ENCODE data around the gene REEP3. TPM values are rescaled to one million over a fixed set of nuclear protein-coding genes. Genes with fewer than 3 reads are reported as not detected.

REEP3 gene
- total RNA-seq, 4 donors from 2014 or later: 22.8 to 36.7 (median 32.1) TPM

- Histone ChIP-seq H3K36me3 (no peaks in the 10 kb centered on the region), H3K27ac (no peak overlapping the region), H3K4me1 (peaks cover 4 to 16% of the 10 kb centered on the region in 2 donors), H3K27me3 (no peaks in the 10 kb centered on the region), H3K4me3 (no peak overlapping the region), H3K9me3 (no peaks in the 10 kb centered on the region)
- no peak for ATAC-seq
- no peak for DNase-seq
- in situ Hi-C loops (cut with MboI; ENCODE audit: low sequenced_read_pairs in 4 of 4): no loop called here
- intact Hi-C loops (cut with DNase I; ENCODE audit: low total_unique reads): no loop called here
- TF ChIP-seq POLR2A (IDR thresholded peaks at IDR 0.05) (no peak), CTCF (IDR thresholded peaks at IDR 0.05 in 4 of 5, conservative IDR thresholded peaks at IDR 0.05 in 1 of 5) (no peak)
Measured at GRCh38 chr10:63553031-63553430, 31.8 kb downstream of the REEP3 start.

GRCh38 chr10:63553473-63553872, 32.3 kb downstream of the REEP3 start:
- no peaks in the 10 kb centered on the region for H3K27me3 ChIP-seq
- H3K36me3 ChIP-seq: no peaks in the 10 kb centered on the region
- intact Hi-C loops (cut with DNase I; ENCODE audit: low total_unique reads): no loop called here
- no peaks in the 10 kb centered on the region for H3K9me3 ChIP-seq
- H3K27ac ChIP-seq: no peak overlapping the region
- H3K4me3 ChIP-seq: no peak overlapping the region
- DNase-seq (no peak), ATAC-seq (no peak)
- TF ChIP-seq CTCF (IDR thresholded peaks at IDR 0.05 in 4 of 5, conservative IDR thresholded peaks at IDR 0.05 in 1 of 5): no peak
- no peak for TF ChIP-seq POLR2A (IDR thresholded peaks at IDR 0.05)
- in situ Hi-C loops (cut with MboI; ENCODE audit: low sequenced_read_pairs in 4 of 4): no loop called here
- peaks cover 0 to 13% of the 10 kb centered on the region in 2 donors for H3K4me1 ChIP-seq

GRCh38 chr10:63554657-63555056, 33.5 kb downstream of the REEP3 start:
- ATAC-seq: no peak
- no peak for DNase-seq
- H3K9me3 ChIP-seq: no peaks in the 10 kb centered on the region
- no peak for TF ChIP-seq POLR2A (IDR thresholded peaks at IDR 0.05)
- TF ChIP-seq CTCF (IDR thresholded peaks at IDR 0.05 in 4 of 5, conservative IDR thresholded peaks at IDR 0.05 in 1 of 5): no peak
- H3K4me3 ChIP-seq: no peak overlapping the region
- in situ Hi-C loops (cut with MboI; ENCODE audit: low sequenced_read_pairs in 4 of 4): no loop called here
- H3K27ac ChIP-seq: no peak overlapping the region
- H3K4me1 ChIP-seq: peaks cover 0 to 8% of the 10 kb centered on the region in 2 donors
- intact Hi-C loops (cut with DNase I; ENCODE audit: low total_unique reads): no loop called here
- no peaks in the 10 kb centered on the region for H3K36me3 ChIP-seq
- no peaks in the 10 kb centered on the region for H3K27me3 ChIP-seq

- Histone ChIP-seq H3K9me3 (no peaks in the 10 kb centered on the region), H3K36me3 (no peaks in the 10 kb centered on the region), H3K4me3 (no peak overlapping the region), H3K27me3 (no peaks in the 10 kb centered on the region), H3K27ac (no peak overlapping the region), H3K4me1 (peaks cover 1 to 9% of the 10 kb centered on the region in 2 donors)
- no peak for ATAC-seq
- intact Hi-C loops (cut with DNase I; ENCODE audit: low total_unique reads): no loop called here
- in situ Hi-C loops (cut with MboI; ENCODE audit: low sequenced_read_pairs in 4 of 4): no loop called here
- no peak for TF ChIP-seq POLR2A (IDR thresholded peaks at IDR 0.05)
- no peak for TF ChIP-seq CTCF (IDR thresholded peaks at IDR 0.05 in 4 of 5, conservative IDR thresholded peaks at IDR 0.05 in 1 of 5)
- no peak for DNase-seq
Measured at GRCh38 chr10:63555330-63555729, 34.1 kb downstream of the REEP3 start.

- peaks cover 3 to 13% of the 10 kb centered on the region in 2 donors for H3K4me1 ChIP-seq
- intact Hi-C loops (cut with DNase I; ENCODE audit: low total_unique reads): no loop called here
- H3K27ac ChIP-seq: no peak overlapping the region
- TF ChIP-seq CTCF (IDR thresholded peaks at IDR 0.05 in 4 of 5, conservative IDR thresholded peaks at IDR 0.05 in 1 of 5) (no peak), POLR2A (IDR thresholded peaks at IDR 0.05) (no peak)
- no peak overlapping the region for H3K4me3 ChIP-seq
- H3K36me3 ChIP-seq: no peaks in the 10 kb centered on the region
- no peaks in the 10 kb centered on the region for H3K27me3 ChIP-seq
- no peak for ATAC-seq
- no peaks in the 10 kb centered on the region for H3K9me3 ChIP-seq
- in situ Hi-C loops (cut with MboI; ENCODE audit: low sequenced_read_pairs in 4 of 4): no loop called here
- no peak for DNase-seq
Measured at GRCh38 chr10:63558132-63558784, 37.1 kb downstream of the REEP3 start.
